Mesenchymal stem cell (in vitro differentiated cells and primary cell): ENCODE data around the gene CYB5B. TPM values are rescaled to one million over a fixed set of nuclear protein-coding genes. Genes with fewer than 3 reads are reported as not detected.

ENCODE experiments used
- DNase-seq: peaks from one replicate; pipeline ENCODE4 v3.0.0-alpha.2; 2013
- H2AFZ ChIP-seq: one replicate; pipeline ENCODE4 v1.6.1; 2013; ENCODE audit warnings: low read depth, mild to moderate bottlenecking, control low read depth, inconsistent platforms, low read length, moderate library complexity
- H2AK5ac ChIP-seq: 2 replicates; pipeline ENCODE4 v1.6.1; 2013; ENCODE audit warnings: low read length, moderate library complexity, mild to moderate bottlenecking, inconsistent platforms; ENCODE audit not compliant: severe bottlenecking
- H2BK120ac ChIP-seq: one replicate; pipeline ENCODE4 v1.6.1; 2013; ENCODE audit warnings: low read depth, mild to moderate bottlenecking, inconsistent platforms, low read length, moderate library complexity
- H2BK12ac ChIP-seq, 2 experiments: one replicate each; pipeline ENCODE4 v1.6.1; 2013; ENCODE audit warnings: inconsistent platforms in 2 of 2, low read length in 2 of 2, mild to moderate bottlenecking in 2 of 2, moderate library complexity in 2 of 2, control low read depth in 1 of 2
- H2BK15ac ChIP-seq: one replicate; pipeline ENCODE4 v1.6.1; 2013; ENCODE audit warnings: mild to moderate bottlenecking, low read depth, inconsistent platforms; ENCODE audit not compliant: poor library complexity, severe bottlenecking
- H2BK5ac ChIP-seq: 2 replicates; pipeline ENCODE4 v1.6.1; 2013; ENCODE audit warnings: low read depth, mild to moderate bottlenecking, low read length, control low read depth, inconsistent platforms; ENCODE audit not compliant: poor library complexity, severe bottlenecking
- H3K14ac ChIP-seq, 2 experiments: one replicate each; pipeline ENCODE4 v1.6.1; 2013; ENCODE audit warnings: inconsistent platforms in 2 of 2, low read length in 2 of 2, control low read depth in 1 of 2, mild to moderate bottlenecking in 1 of 2, moderate library complexity in 1 of 2
- H3K18ac ChIP-seq, 2 experiments: one replicate each; pipeline ENCODE4 v1.6.1; 2013; ENCODE audit warnings: inconsistent platforms in 2 of 2, low read length in 2 of 2, control low read depth in 1 of 2, low read depth in 1 of 2, mild to moderate bottlenecking in 1 of 2
- H3K23ac ChIP-seq, 2 experiments: one replicate each; pipeline ENCODE4 v1.6.1; 2013; ENCODE audit warnings: inconsistent platforms in 2 of 2, low read length in 2 of 2, mild to moderate bottlenecking in 2 of 2, moderate library complexity in 2 of 2, control low read depth in 1 of 2
- H3K27ac ChIP-seq: 2 replicates; pipeline ENCODE4 v1.5.1; 2013; ENCODE audit warnings: mild to moderate bottlenecking, moderate library complexity, low read length, control low read depth, inconsistent platforms; ENCODE audit not compliant: poor library complexity, severe bottlenecking
- H3K27me3 ChIP-seq, 2 experiments: 2 replicates each; pipeline versions ENCODE4 v1.6.1 to v1.7.0; 2013; ENCODE audit warnings: low read length in 2 of 2, mild to moderate bottlenecking in 2 of 2, moderate library complexity in 2 of 2, control low read depth in 1 of 2, inconsistent platforms in 1 of 2; ENCODE audit not compliant: control insufficient read depth in 1 of 2, insufficient read depth in 1 of 2
- H3K36me3 ChIP-seq, 2 experiments: 2 replicates each; pipeline versions ENCODE4 v1.6.1 to v1.7.0; 2013; ENCODE audit warnings: low read length in 2 of 2, control low read depth in 1 of 2, inconsistent platforms in 1 of 2, low read depth in 1 of 2, mild to moderate bottlenecking in 1 of 2; ENCODE audit not compliant: insufficient read depth in 2 of 2, control insufficient read depth in 1 of 2
- H3K4ac ChIP-seq, 2 experiments: one replicate each; pipeline ENCODE4 v1.6.1; 2013; ENCODE audit warnings: inconsistent platforms in 2 of 2, low read length in 2 of 2, mild to moderate bottlenecking in 2 of 2, moderate library complexity in 2 of 2, control low read depth in 1 of 2, low read depth in 1 of 2
- H3K4me1 ChIP-seq: 2 replicates; pipeline ENCODE4 v1.6.1; 2013; ENCODE audit warnings: low read depth, low read length, control low read depth; ENCODE audit not compliant: control insufficient read depth, insufficient read depth
- H3K4me2 ChIP-seq: 2 replicates; pipeline ENCODE4 v1.6.1; 2013; ENCODE audit warnings: low read length, mild to moderate bottlenecking, inconsistent platforms; ENCODE audit not compliant: poor library complexity, severe bottlenecking
- H3K4me3 ChIP-seq, 2 experiments: 2 replicates each; pipeline versions ENCODE4 v1.5.1 to v1.7.0; 2013; ENCODE audit warnings: low read length in 2 of 2, mild to moderate bottlenecking in 2 of 2, control low read depth in 1 of 2, low read depth in 1 of 2; ENCODE audit not compliant: insufficient read depth in 1 of 2
- H3K79me1 ChIP-seq: replicated peaks from 2 replicates; pipeline ENCODE4 v1.6.1; 2013; ENCODE audit warnings: mild to moderate bottlenecking, control low read depth, low read length, inconsistent platforms; ENCODE audit not compliant: poor library complexity, severe bottlenecking
- H3K9ac ChIP-seq: 2 replicates; pipeline ENCODE4 v1.7.0; 2013; ENCODE audit warnings: mild to moderate bottlenecking, low read length, moderate library complexity
- H3K9me3 ChIP-seq: 2 replicates; pipeline ENCODE4 v1.7.0; 2013; ENCODE audit warnings: mild to moderate bottlenecking, low read length; ENCODE audit not compliant: control insufficient read depth
- H4K8ac ChIP-seq: one replicate; pipeline ENCODE4 v1.6.1; 2013; ENCODE audit warnings: inconsistent platforms, mild to moderate bottlenecking, low read length, moderate library complexity
- H4K91ac ChIP-seq: one replicate; pipeline ENCODE4 v1.6.1; 2013; ENCODE audit warnings: mild to moderate bottlenecking, low read length, inconsistent platforms
- WGBS: methylation state at CpG from one replicate; pipeline ENCODE4 v1.1.7; 2013; ENCODE audit warnings: mixed read lengths; 5-methylcytosine and 5-hydroxymethylcytosine counted together
- polyA plus RNA-seq, 2 experiments: library from polyadenylated mRNA; stranded (reverse); fragments of 200-250 nt; gene quantifications; one replicate each; pipeline ENCODE4 v1.2.3, GENCODE V29; 2013

Gene CYB5B, protein sequence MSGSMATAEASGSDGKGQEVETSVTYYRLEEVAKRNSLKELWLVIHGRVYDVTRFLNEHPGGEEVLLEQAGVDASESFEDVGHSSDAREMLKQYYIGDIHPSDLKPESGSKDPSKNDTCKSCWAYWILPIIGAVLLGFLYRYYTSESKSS
- polyA plus RNA-seq (2013, experiment 1 of 2): 379 TPM
- polyA plus RNA-seq (2013, experiment 2 of 2): 384 TPM

- Histone ChIP-seq H3K27me3 (no peaks in the 10 kb centered on the region), H3K23ac (peak within 1 kb of the TSS in 1 of 2 experiments; percentile 75), H2BK12ac (peak within 1 kb of the TSS; percentile 77 to 97), H2BK5ac (peak within 1 kb of the TSS; percentile 35), H3K36me3 (peaks cover 16 to 20% of the 10 kb centered on the region in 2 experiments), H3K27ac (peak within 1 kb of the TSS; percentile 71), H3K14ac (peak within 1 kb of the TSS in 1 of 2 experiments; percentile 99), H2AFZ (peak within 1 kb of the TSS; percentile 81), H2BK15ac (peak within 1 kb of the TSS; percentile 44), H3K9me3 (peaks cover 6% of the 10 kb centered on the region), H4K91ac (peak within 1 kb of the TSS; percentile 92), H3K18ac (peak within 1 kb of the TSS; percentile 17 to 88), H2BK120ac (peak within 1 kb of the TSS; percentile 39), H3K4me3 (peak within 1 kb of the TSS; percentile 93 to 94), H3K4me2 (peak within 1 kb of the TSS; percentile 87), H3K4ac (peak within 1 kb of the TSS; percentile 62 to 97), H2AK5ac (no peak within 1 kb of the TSS), H3K4me1 (peaks cover 5% of the 10 kb centered on the region), H3K79me1 (peaks cover 2% of the 10 kb centered on the region), H3K9ac (peak within 1 kb of the TSS; percentile 92), H4K8ac (peak within 1 kb of the TSS; percentile 69)
- peak; percentile 99 for DNase-seq
- WGBS: 6% methylated on average over 39 of the region's 40 CpGs
Observed at GRCh38 chr16:69424053-69424934, at the start of gene CYB5B. CYB5B (plus strand) TSS chr16:69424619; CDS start chr16:69424684, 65 bp downstream.

- Histone ChIP-seq H2BK5ac (no peak overlapping the region), H2AK5ac (no peak overlapping the region), H4K91ac (no peak overlapping the region), H3K18ac (no peak overlapping the region), H3K9me3 (no peaks in the 10 kb centered on the region), H2BK15ac (no peak overlapping the region), H3K14ac (no peak overlapping the region), H3K4ac (no peak overlapping the region), H2BK12ac (no peak overlapping the region), H3K4me3 (no peak overlapping the region), H3K36me3 (peaks cover 17 to 76% of the 10 kb centered on the region in 2 experiments), H3K4me1 (no peaks in the 10 kb centered on the region), H3K9ac (no peak overlapping the region), H3K4me2 (no peak overlapping the region), H3K79me1 (peaks cover 23% of the 10 kb centered on the region), H2AFZ (no peak overlapping the region), H3K23ac (no peak overlapping the region), H4K8ac (no peak overlapping the region), H3K27me3 (no peaks in the 10 kb centered on the region), H3K27ac (no peak overlapping the region), H2BK120ac (no peak overlapping the region)
- 96% methylated on average over 9 of the region's 10 CpGs for WGBS
- DNase-seq: no peak
Observed at GRCh38 chr16:69376393-69377059, 47.9 kb upstream of the CYB5B start.

DNA sequence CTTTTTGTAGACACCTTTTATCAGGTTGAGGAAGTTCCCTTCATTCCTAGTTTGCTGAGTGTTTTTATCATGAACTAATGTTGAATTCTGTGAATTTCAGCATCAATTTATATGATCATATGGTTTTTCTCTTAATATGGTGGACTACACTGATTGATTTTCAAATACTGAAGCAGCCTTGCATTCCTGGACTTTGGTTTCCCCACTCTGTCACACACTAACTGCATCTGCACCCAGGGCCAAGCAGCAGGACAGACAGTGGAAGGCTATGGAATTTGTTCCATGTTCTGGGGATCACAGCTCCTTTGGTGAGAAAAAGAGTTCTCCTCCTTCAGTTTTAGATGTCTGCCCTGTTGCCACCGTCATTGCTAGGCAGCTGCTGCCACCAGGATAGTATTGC is 46.4 kb upstream of the CYB5B start:
- H2AFZ ChIP-seq: no peak overlapping the region
- H3K36me3 ChIP-seq: peaks cover 17 to 78% of the 10 kb centered on the region in 2 experiments
- H3K4me1 ChIP-seq: no peaks in the 10 kb centered on the region
- no peak overlapping the region for H4K8ac ChIP-seq
- H3K18ac ChIP-seq: no peak overlapping the region
- peaks cover 24% of the 10 kb centered on the region for H3K79me1 ChIP-seq
- H3K14ac ChIP-seq: no peak overlapping the region
- DNase-seq: no peak
- H2BK12ac ChIP-seq: no peak overlapping the region
- no peak overlapping the region for H3K23ac ChIP-seq
- no peak overlapping the region for H3K4me3 ChIP-seq
- no peak overlapping the region for H3K4ac ChIP-seq
- no peak overlapping the region for H2BK15ac ChIP-seq
- H3K27me3 ChIP-seq: no peaks in the 10 kb centered on the region
- no peak overlapping the region for H3K4me2 ChIP-seq
- no peaks in the 10 kb centered on the region for H3K9me3 ChIP-seq
- H3K27ac ChIP-seq: no peak overlapping the region
- H3K9ac ChIP-seq: no peak overlapping the region
- WGBS: 96% methylated on average over 1 of the region's 1 CpG
- no peak overlapping the region for H2AK5ac ChIP-seq
- H4K91ac ChIP-seq: no peak overlapping the region
- no peak overlapping the region for H2BK120ac ChIP-seq
- no peak overlapping the region for H2BK5ac ChIP-seq

DNA sequence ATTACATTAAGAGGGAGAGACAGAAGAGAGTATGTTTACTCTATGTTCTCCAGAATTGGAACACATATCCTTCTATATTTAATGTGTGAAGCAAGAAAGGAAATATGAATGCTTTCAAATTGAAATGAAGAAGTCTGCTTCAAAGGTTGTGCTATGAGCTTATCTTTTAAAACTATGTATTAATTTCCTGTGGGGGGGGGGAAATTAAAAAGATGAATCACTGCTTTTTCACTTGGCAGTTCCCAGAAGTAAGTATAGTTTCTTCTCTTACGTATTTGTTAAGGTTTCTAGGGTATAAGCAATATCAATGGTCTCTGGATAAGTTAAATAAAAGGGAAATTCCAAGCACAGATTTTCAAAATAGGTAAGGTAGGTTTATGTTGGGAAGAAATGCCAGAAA is 45.7 kb upstream of the CYB5B start:
- Histone ChIP-seq H2BK120ac (no peak overlapping the region), H3K14ac (no peak overlapping the region), H3K79me1 (peaks cover 21% of the 10 kb centered on the region), H2AK5ac (no peak overlapping the region), H3K9me3 (no peaks in the 10 kb centered on the region), H3K4me3 (no peak overlapping the region), H3K4me1 (no peaks in the 10 kb centered on the region), H3K9ac (peak overlapping the region; percentile 6), H3K23ac (no peak overlapping the region), H3K27me3 (no peaks in the 10 kb centered on the region), H3K18ac (no peak overlapping the region), H3K4me2 (no peak overlapping the region), H3K4ac (no peak overlapping the region), H4K91ac (no peak overlapping the region), H3K27ac (no peak overlapping the region), H3K36me3 (peaks cover 17 to 78% of the 10 kb centered on the region in 2 experiments), H2BK12ac (no peak overlapping the region), H4K8ac (no peak overlapping the region), H2BK5ac (no peak overlapping the region), H2BK15ac (no peak overlapping the region), H2AFZ (no peak overlapping the region)
- WGBS: 100% methylated on average over 1 of the region's 1 CpG
- DNase-seq: no peak
